Measurements from ENCODE around the gene SIL1. TPM values are rescaled to one million over a fixed set of nuclear protein-coding genes. Genes with fewer than 3 reads are reported as not detected.
A peak's percentile ranks its signal among the peaks of the same experiment; 100 is the strongest.

SIL1 gene
- total and polyA plus RNA-seq, 9 of the 15 experiments (the other 6 are each of a cell fraction or from before 2014, with no cell fraction given), result 1.3 to 30.5 (median 18.1) TPM

DNA sequence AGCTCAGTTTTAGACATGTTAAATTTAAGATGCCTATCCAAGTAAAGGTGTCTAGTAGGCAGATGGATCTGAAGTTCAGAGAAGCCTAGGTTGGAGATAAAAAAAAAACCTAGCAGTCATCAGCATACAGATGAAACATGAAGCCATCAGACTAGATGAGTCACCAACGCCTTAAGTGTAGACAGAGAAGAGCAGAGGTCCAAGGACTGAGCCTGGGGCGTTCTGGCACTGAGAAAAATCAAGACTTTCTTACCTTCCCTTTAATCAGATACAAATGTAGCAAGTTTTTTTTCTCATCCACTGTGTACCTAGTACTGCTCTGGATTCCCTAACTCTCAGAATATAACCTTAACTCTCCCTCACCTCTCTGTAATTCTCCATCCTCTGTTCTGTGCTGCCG is 97.3 kb downstream of the SIL1 start:
- H4K20me1 ChIP-seq (replicated peaks; ENCODE audit: control insufficient read depth, insufficient read depth, low read length), result no peaks in the 10 kb centered on the region
- peaks cover 2 to 3% of the 10 kb centered on the region in 2 experiments; a peak in 2 of 5 replicates for H3K4me1 ChIP-seq (replicated peaks in 1 of 2; ENCODE audit: control insufficient read depth in 2 of 2, insufficient read depth in 2 of 2, low read length in 2 of 2)
- H3K9me1 ChIP-seq (ENCODE audit: control insufficient read depth, insufficient read depth, low read length), result no peaks in the 10 kb centered on the region
- no TSS peak for BruUV-seq (replicated peaks)
- in situ Hi-C loops (cut with MboI), result no loop called here
- intact Hi-C loops (cut with micrococcal nuclease), result no loop called here
- H3K79me2 ChIP-seq (ENCODE audit: control insufficient read depth, insufficient read depth, low read length), result no peaks in the 10 kb centered on the region
- H3K4me3 ChIP-seq, result no peak overlapping the region
- H2AFZ ChIP-seq (ENCODE audit: low read depth, low read length), result no peak overlapping the region
- no peak overlapping the region for H3K4me2 ChIP-seq (ENCODE audit: insufficient read depth, low read length)
- no peaks in the 10 kb centered on the region; the same call in 2 of the 3 replicates for H3K36me3 ChIP-seq (ENCODE audit: control insufficient read depth, insufficient read depth, low read length)
- DNase-seq (ENCODE audit: extremely low read depth in 1 of 4, low spot score in 3 of 4) (peak in 2 of 4 experiments; percentile 27 to 41), ATAC-seq (peak; percentile 86), FAIRE-seq (peak; percentile 67)
- WGBS (ENCODE audit: insufficient coverage, low coverage, missing lambda C conversion rate), result 30% methylated on average over 3 of the region's 3 CpGs
- H3K27me3 ChIP-seq (ENCODE audit: control insufficient read depth in 2 of 2, insufficient read depth in 2 of 2, low read length in 2 of 2), result no peaks in the 10 kb centered on the region
- H3K9me3 ChIP-seq (replicated peaks; ENCODE audit: control insufficient read depth, insufficient read depth, low read depth, low read length), result no peaks in the 10 kb centered on the region
- ChIA-PET CTCF (ENCODE audit: low intra/inter-chr PET ratio) (no interaction called here), POLR2A (interaction anchor here (0.6 to 1.2 kb wide), 2 partner anchors 10 to 524 kb away, joined by 3 to 4 read pairs; no protein-coding TSS in a partner anchor)
- H3K9ac ChIP-seq (ENCODE audit: insufficient read depth in 1 of 2, low read depth in 2 of 2, low read length in 2 of 2), result no peak overlapping the region
- no peak overlapping the region for H3K27ac ChIP-seq (ENCODE audit: extremely low read depth, low read depth, low read length)
- TF ChIP-seq JUND (IDR thresholded peaks at IDR 0.05; ENCODE audit: borderline replicate concordance, low read depth, low read length) (peak; percentile 87), JUND (tag; IDR thresholded peaks at IDR 0.05; ENCODE audit: borderline replicate concordance, low read depth, low read length) (peak; percentile 80; the same call in 2 of the 3 replicates), ZFP36 (IDR thresholded peaks at IDR 0.05; ENCODE audit: low read depth, low read length, partially characterized antibody) (peak; percentile 30), MGA (IDR thresholded peaks at IDR 0.05) (no peak), JUN (IDR thresholded peaks at IDR 0.05; ENCODE audit: borderline replicate concordance, low read depth, low read length) (peak; percentile 67; the same call in 1 of the 2 replicates), JUN (CRISPR knock-in tag; IDR thresholded peaks at IDR 0.05; ENCODE audit: borderline replicate concordance) (no peak), ZNF212 (CRISPR knock-in tag; IDR thresholded peaks at IDR 0.05) (no peak), POLR2AphosphoS2 (IDR thresholded peaks at IDR 0.05; ENCODE audit: low read length) (no peak)
- TF ChIP-seq, protein P1, sequence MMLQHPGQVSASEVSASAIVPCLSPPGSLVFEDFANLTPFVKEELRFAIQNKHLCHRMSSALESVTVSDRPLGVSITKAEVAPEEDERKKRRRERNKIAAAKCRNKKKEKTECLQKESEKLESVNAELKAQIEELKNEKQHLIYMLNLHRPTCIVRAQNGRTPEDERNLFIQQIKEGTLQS (IDR thresholded peaks at IDR 0.05), result peak; percentile 75
- TF ChIP-seq, protein P1 (CRISPR knock-in tag; conservative IDR thresholded peaks at IDR 0.05), result no peak
